Renal pelvis (tissue), 4 donors: ENCODE measurements around the gene CBX5. TPM values are rescaled to one million over a fixed set of nuclear protein-coding genes. Genes with fewer than 3 reads are reported as not detected.
"Not testable (repeated sequence)": the region's sequence is repeated elsewhere in the genome, so short reads cannot be mapped to it uniquely, and the experiment has no call there.

ENCODE experiments used
- DNase-seq: peaks from one replicate; pipeline ENCODE4 v3.0.0-alpha.2; 2013
- polyA plus RNA-seq, 3 donors: library from polyadenylated mRNA; unstranded; fragments of 120-200 nt; gene quantifications; one replicate each; pipeline ENCODE4 v1.2.1, GENCODE V29; 2013; ENCODE audit not compliant: insufficient read length in 3 of 3

The CBX5 gene
- polyA plus RNA-seq, 3 donors: 103 to 146 (median 132) TPM

- DNase-seq: no peak
Measured at GRCh38 chr12:54277823-54278276, 2.1 kb downstream of the CBX5 start.

DNA sequence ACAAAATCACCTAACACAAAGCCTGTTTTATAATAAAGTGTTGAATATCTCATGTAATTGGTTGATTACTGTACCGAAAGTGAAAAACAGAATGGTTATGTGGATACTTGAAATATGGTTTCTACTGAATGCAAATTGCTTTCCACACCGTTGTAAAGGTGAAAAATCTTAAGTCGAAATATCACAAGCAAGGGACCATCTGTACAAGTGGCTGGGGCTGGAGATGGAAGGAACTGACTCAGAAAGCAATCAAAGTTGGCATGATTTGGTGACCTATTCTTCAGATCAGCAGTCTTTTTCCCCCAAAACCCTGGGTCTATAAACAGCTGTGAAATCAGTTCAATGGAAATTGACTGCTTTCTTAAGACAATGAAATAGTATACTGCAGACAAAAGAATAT is 3.6 kb downstream of the CBX5 start:
- no peak for DNase-seq

GRCh38 chr12:54273981-54274380 is 5.9 kb downstream of the CBX5 start:
- no peak for DNase-seq

DNA sequence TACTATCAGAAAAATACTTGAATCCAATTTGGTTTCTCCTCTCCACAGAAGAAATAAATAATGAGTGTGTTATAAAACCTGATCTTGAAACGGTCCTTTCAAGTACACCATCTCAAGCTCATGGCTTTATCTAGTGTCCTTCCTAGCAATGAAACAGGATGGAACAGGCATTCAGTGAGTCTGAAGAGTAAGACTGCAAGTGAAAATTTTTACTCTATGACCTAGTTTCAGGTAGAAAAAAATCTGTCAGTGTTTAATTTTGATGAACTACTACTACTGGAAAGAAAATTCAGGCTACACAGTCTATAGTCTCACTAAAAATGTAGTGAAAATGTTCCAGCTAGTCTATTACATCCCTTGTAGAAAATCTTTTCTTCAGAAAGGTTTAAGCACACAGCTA is 7.7 kb downstream of the CBX5 start:
- no peak for DNase-seq

DNA sequence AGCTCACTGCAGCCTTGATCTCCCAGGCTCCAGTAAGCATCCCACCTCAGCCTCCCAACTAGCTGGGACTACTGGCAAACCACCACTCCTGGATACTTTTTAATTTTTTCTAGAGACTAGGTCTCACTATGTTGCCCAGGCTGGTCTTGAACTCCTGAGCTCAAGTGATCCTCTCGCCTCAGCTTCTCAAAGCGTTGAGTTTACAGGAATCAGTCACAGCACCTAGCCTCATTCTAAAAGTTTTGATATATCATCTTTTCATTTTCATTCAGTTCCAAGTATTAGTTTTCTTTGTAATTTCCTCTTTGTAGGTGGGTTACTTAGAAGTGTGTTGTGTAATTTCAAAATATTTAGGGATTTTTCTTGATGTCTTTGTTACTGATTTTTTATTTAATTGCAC is 9.6 kb downstream of the CBX5 start:
- DNase-seq: no peak

DNA sequence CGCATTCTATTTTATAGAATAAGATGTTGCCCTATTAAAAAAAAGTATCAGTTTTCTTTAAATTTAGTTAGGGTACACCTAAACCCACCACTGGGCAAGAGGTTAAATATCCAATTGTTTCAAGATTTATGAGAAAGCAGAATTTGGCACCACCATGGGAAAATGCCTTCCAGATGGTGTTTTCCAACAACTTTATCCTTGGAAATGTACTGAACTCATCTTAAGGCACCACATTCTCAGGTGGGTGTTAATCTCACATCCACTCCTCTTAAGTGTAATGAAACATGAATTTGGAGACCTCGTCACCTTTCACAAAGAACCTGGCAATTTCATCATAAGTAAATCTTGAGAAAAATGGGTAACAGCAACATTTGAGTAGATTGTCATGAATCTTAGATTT is 13.1 kb downstream of the CBX5 start:
- DNase-seq: no peak

DNA sequence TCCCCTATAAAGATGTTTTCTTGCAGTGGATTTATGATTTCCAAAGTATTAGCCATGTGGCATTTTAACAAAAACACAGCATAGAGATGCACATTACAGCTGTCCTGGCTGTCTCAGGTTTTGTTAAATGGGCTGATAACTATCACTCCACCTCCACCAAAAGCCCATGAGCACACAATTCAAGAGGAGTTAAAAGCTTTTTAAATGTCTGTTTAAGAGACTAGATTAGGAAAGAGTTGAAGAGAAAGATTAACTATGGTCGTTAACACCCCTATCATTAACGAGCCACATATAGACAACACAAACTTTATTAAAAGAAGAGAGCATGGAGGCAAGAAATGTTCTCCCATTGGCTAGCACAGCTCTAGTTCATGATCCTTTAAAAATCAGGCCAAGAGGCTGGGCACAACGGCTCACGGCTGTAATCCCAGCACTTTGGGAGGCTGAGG is 14.5 kb downstream of the CBX5 start:
- no peak for DNase-seq

DNA sequence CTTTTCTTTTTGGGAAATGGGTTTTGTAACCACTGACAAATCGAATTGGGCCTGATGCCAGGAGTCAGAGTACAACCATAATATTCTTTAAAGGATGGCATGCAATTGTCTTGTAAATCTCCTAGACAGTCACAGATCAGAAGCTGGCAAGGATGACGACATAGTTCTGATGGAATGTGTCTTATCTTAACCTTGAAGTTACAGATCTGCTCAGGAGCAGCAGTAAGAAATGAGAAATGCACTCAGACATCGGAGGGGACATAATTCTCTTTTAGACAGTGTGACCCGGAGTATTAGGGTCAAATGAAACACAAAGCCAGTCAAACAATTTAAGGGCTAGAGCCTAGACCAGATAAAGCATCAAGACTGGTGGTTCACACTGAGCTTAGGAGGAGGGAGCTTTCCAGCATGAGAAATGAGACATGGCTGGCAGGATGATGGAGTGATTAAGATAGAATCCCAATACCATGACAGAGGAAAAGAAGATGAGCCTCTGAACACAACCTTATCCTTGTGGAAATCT is 17.5 kb downstream of the CBX5 start:
- DNase-seq: peak; percentile 55

GRCh38 chr12:54261815-54262402 is 18.0 kb downstream of the CBX5 start:
- DNase-seq: no peak

- DNase-seq: peak; percentile 90
Measured at GRCh38 chr12:54259194-54260011, 20.5 kb downstream of the CBX5 start.

- DNase-seq: no peak
Measured at GRCh38 chr12:54258201-54258681, 21.7 kb downstream of the CBX5 start.

DNA sequence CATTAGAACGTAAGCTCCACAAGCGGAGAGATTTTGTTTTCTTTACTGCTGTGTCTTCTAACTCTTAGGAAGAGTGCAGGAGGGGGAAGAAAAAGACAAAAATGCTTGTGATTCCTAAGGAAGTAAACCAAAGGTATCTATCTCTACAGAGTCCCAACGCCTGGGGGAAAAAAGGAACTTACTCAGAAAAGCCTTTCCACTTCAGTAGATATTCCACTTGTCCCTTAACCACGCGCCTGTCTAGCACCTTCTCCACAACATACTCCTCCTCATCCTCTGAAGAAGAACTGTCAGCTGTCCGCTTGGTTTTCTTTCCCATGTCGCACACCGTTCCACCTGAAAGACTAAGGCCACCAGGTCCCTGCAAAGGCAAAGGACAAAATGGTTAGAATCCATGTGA is 22.6 kb downstream of the CBX5 start:
- DNase-seq: no peak

GRCh38 chr12:54253240-54253639 is 26.7 kb downstream of the CBX5 start:
- no peak for DNase-seq

- DNase-seq: no peak
Measured at GRCh38 chr12:54251667-54252284, 28.1 kb downstream of the CBX5 start.

GRCh38 chr12:54249489-54249888 is 30.4 kb downstream of the CBX5 start:
- DNase-seq: no peak

GRCh38 chr12:54246011-54246641 is 33.8 kb downstream of the CBX5 start:
- DNase-seq: no peak

GRCh38 chr12:54240971-54241588 is 38.8 kb downstream of the CBX5 start:
- no peak for DNase-seq

GRCh38 chr12:54240129-54240528 is 39.8 kb downstream of the CBX5 start:
- no peak for DNase-seq

DNA sequence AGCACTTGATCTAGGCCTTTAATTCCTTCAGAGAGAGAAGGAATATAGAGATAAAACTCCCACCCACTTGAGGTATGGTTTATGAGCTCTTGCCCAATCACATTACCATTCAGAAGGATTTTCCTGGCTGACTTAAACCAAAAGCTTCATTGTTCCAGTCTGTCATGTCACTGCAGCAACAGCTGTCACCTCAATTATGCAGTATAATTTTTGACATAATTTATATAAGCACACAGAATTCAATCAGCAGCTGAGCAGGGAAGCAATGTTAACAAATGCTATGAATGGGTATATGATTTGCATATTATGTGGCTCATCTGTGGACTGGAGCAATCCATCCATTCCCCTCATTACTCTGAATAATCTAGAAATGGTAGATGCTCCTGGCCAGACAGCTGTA is 40.3 kb downstream of the CBX5 start:
- no peak for DNase-seq

GRCh38 chr12:54238531-54238930 is 41.4 kb downstream of the CBX5 start:
- no peak for DNase-seq

DNA sequence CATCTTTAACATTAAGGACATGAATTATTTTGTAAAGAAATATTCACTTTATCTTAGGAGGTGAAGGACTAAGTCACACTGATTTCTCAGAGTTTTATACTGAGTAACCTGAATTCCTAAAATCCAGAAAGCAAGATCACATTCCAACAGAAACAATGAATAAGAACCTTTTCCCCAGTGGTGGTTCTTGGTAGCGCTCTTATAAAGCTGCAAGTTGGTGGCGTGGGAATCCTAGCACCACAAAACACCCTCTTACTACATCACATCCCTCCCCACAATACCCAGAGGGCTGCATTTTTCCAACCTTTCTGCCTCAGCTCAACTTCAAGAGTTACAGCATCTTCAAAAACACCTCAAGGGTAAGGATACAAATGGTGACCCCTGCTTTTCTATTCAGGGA is 47.1 kb downstream of the CBX5 start:
- DNase-seq: no peak

- not testable (repeated sequence) for DNase-seq
Measured at GRCh38 chr12:54231269-54231668, 48.7 kb downstream of the CBX5 start.
